Smooth muscle cell (in vitro differentiated cells): Measurements from ENCODE around the gene CDYL. TPM values are rescaled to one million over a fixed set of nuclear protein-coding genes. Genes with fewer than 3 reads are reported as not detected.

Experiments
- DNase-seq: peaks from one replicate; lab custom pipeline; 2025; ENCODE audit not compliant: unreplicated experiment; lab: John Stamatoyannopoulos, UW
- H2AFZ ChIP-seq: fragments of 200-600 bp; sonication (generic); 2 replicates; pipeline ENCODE4 v1.6.0; 2016; ENCODE audit warnings: antibody characterized with exemption, low read depth, mild to moderate bottlenecking
- H3F3A ChIP-seq: fragments of 200-600 bp; sonication (generic); 2 replicates; pipeline ENCODE4 v1.6.0; 2017; ENCODE audit warnings: antibody characterized with exemption, low read depth
- H3K27ac ChIP-seq: fragments of 200-600 bp; sonication (generic); 2 replicates; pipeline ENCODE4 v1.5.1; 2016; ENCODE audit warnings: low read depth, mild to moderate bottlenecking
- H3K27me3 ChIP-seq: fragments of 200-600 bp; sonication (generic); 2 replicates; pipeline ENCODE4 v1.6.1; 2016; ENCODE audit warnings: low read depth, mild to moderate bottlenecking
- H3K36me3 ChIP-seq: fragments of 200-600 bp; sonication (generic); 2 replicates; pipeline ENCODE4 v1.5.1; 2016; ENCODE audit warnings: low read depth
- H3K4me1 ChIP-seq: fragments of 200-600 bp; sonication (generic); 2 replicates; pipeline ENCODE4 v1.5.1; 2016; ENCODE audit warnings: low read depth
- H3K4me2 ChIP-seq: fragments of 200-600 bp; sonication (generic); 2 replicates; pipeline ENCODE4 v1.6.0; 2016; ENCODE audit warnings: mild to moderate bottlenecking
- H3K4me3 ChIP-seq: fragments of 200-600 bp; sonication (generic); 2 replicates; pipeline ENCODE4 v1.5.1; 2016; ENCODE audit warnings: mild to moderate bottlenecking
- H3K79me2 ChIP-seq: fragments of 200-600 bp; sonication (generic); 2 replicates; pipeline ENCODE4 v1.6.0; 2016; ENCODE audit warnings: low read depth, mild to moderate bottlenecking
- H3K9ac ChIP-seq: fragments of 200-600 bp; sonication (generic); 2 replicates; pipeline ENCODE4 v1.6.0; 2016; ENCODE audit warnings: low read depth
- H3K9me3 ChIP-seq: fragments of 200-600 bp; sonication (generic); replicated peaks from 2 replicates; pipeline ENCODE4 v1.5.1; 2016; ENCODE audit warnings: low read depth
- H4K20me1 ChIP-seq: fragments of 200-600 bp; sonication (generic); 2 replicates; pipeline ENCODE4 v1.6.0; 2016; ENCODE audit warnings: low read depth
- WGBS: methylation state at CpG from one replicate; pipeline ENCODE4 v1.1.7; 2016; ENCODE audit warnings: low lambda C conversion rate; 5-methylcytosine and 5-hydroxymethylcytosine counted together
- polyA plus RNA-seq: library from polyadenylated mRNA; unstranded; fragments of >200 nt; fragmentation: Nextera tagmentation; extraction: Ambion mirVana; gene quantifications from 2 replicates; pipeline ENCODE4 v1.2.1, GENCODE V29; 2016
- total RNA-seq: library from RNA; depleted of rRNA; stranded (reverse); fragments of >200 nt; gene quantifications from 2 replicates; pipeline ENCODE4 v1.2.3, GENCODE V29; 2014
- TF ChIP-seq, protein P1 (sequence below): fragments of 200-600 bp; sonication (generic); IDR thresholded peaks from 2 replicates; pipeline ENCODE4 v1.5.1; 2017; ENCODE audit warnings: borderline replicate concordance, mild to moderate bottlenecking, antibody characterized with exemption; ENCODE audit not compliant: insufficient read depth, poor library complexity, severe bottlenecking

CDYL gene
- total and polyA plus RNA-seq, 2 experiments from 2014 or later = 28.7 to 34.5 TPM

- peak overlapping the region; percentile 42 for H3K27ac ChIP-seq
- no peak overlapping the region for H3K9ac ChIP-seq
- peaks cover 75% of the 10 kb centered on the region for H4K20me1 ChIP-seq
- H3K4me2 ChIP-seq = peak overlapping the region; percentile 8
- no peaks in the 10 kb centered on the region for H3K9me3 ChIP-seq
- 85% methylated on average over 9 of the region's 9 CpGs for WGBS
- no peaks in the 10 kb centered on the region for H3K36me3 ChIP-seq
- no peak overlapping the region for H2AFZ ChIP-seq
- H3K27me3 ChIP-seq = no peaks in the 10 kb centered on the region
- no peak overlapping the region for H3K4me3 ChIP-seq
- peaks cover 81% of the 10 kb centered on the region for H3K79me2 ChIP-seq
- TF ChIP-seq, protein P1, sequence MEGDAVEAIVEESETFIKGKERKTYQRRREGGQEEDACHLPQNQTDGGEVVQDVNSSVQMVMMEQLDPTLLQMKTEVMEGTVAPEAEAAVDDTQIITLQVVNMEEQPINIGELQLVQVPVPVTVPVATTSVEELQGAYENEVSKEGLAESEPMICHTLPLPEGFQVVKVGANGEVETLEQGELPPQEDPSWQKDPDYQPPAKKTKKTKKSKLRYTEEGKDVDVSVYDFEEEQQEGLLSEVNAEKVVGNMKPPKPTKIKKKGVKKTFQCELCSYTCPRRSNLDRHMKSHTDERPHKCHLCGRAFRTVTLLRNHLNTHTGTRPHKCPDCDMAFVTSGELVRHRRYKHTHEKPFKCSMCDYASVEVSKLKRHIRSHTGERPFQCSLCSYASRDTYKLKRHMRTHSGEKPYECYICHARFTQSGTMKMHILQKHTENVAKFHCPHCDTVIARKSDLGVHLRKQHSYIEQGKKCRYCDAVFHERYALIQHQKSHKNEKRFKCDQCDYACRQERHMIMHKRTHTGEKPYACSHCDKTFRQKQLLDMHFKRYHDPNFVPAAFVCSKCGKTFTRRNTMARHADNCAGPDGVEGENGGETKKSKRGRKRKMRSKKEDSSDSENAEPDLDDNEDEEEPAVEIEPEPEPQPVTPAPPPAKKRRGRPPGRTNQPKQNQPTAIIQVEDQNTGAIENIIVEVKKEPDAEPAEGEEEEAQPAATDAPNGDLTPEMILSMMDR = no peak
- peaks cover 27% of the 10 kb centered on the region for H3K4me1 ChIP-seq
- DNase-seq = no peak
- peaks cover 4% of the 10 kb centered on the region for H3F3A ChIP-seq
Observed at GRCh38 chr6:4924661-4925271, 148.6 kb downstream of the CDYL start.

DNA sequence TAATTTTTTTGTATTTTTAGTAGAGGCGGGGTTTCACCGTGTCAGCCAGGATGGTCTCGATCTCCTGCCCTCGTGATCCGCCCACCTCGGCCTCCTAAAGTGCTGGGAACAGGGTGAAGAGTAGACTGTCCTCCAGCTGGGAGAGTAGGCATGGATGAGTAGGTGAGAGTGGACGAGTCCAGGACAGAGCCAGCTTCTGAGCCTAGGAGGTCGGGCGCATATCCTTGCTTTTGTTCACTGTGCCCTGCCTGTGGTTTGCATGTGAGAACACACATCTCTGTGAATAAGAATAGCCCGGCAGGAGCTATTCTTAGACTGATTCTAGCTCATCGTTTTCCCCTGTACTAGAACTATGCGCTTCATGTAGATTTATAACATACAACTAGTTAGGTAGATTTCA, 149.4 kb downstream of the CDYL start:
- Histone ChIP-seq H4K20me1 (peaks cover 82% of the 10 kb centered on the region), H3K36me3 (no peaks in the 10 kb centered on the region), H3K79me2 (peaks cover 86% of the 10 kb centered on the region), H3K4me2 (no peak overlapping the region), H3K4me3 (no peak overlapping the region), H3K9ac (no peak overlapping the region), H2AFZ (no peak overlapping the region), H3K4me1 (peaks cover 33% of the 10 kb centered on the region), H3F3A (peaks cover 11% of the 10 kb centered on the region), H3K27me3 (no peaks in the 10 kb centered on the region), H3K27ac (no peak overlapping the region), H3K9me3 (no peaks in the 10 kb centered on the region)
- no peak for DNase-seq
- WGBS = 82% methylated on average over 12 of the region's 12 CpGs
- TF ChIP-seq, protein P1 = no peak

DNA sequence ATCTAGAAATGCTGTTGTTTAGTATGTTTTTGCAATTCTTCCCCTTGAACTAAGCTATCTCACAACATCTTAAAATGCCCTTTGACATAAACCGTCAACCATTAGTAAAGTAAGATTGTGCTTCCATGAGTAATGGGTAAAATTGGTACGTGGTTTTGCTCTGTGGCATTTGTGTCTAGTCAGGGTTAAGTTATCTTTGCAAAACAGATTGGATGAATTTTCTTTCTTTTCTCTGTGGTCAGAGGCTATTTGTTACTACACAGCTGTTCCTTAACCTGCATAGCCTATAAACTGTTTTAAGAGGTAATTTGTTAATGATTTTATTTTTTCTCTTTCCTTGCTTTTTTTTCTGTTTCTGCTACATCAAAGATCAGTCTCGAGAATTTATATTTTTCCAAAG, 152.2 kb downstream of the CDYL start:
- Histone ChIP-seq H3F3A (peaks cover 22% of the 10 kb centered on the region), H3K27me3 (no peaks in the 10 kb centered on the region), H3K9ac (no peak overlapping the region), H3K4me1 (peaks cover 33% of the 10 kb centered on the region), H3K79me2 (peaks cover 86% of the 10 kb centered on the region), H3K4me3 (no peak overlapping the region), H2AFZ (no peak overlapping the region), H3K4me2 (peak overlapping the region; percentile 66), H3K27ac (peak overlapping the region; percentile 72), H3K9me3 (no peaks in the 10 kb centered on the region), H4K20me1 (peaks cover 91% of the 10 kb centered on the region), H3K36me3 (no peaks in the 10 kb centered on the region)
- TF ChIP-seq, protein P1 = no peak
- DNase-seq = no peak
- WGBS = 22% methylated on average over 3 of the region's 3 CpGs
